ENCODE data around the gene BIN2.
"Not testable (repeated sequence)": the region's sequence is repeated elsewhere in the genome, so short reads cannot be mapped to it uniquely, and the experiment has no call there.

Gene BIN2

GRCh38 chr12:51343201-51343600 lies 19.2 kb upstream of the BIN2 start:
- DNase-seq, result no peak

- DNase-seq, result no peak
These were observed 18.4 kb upstream of the BIN2 start for GRCh38 chr12:51342416-51342815.

- DNase-seq, result no peak
These were observed 17.5 kb upstream of the BIN2 start for GRCh38 chr12:51341251-51342007.

DNA sequence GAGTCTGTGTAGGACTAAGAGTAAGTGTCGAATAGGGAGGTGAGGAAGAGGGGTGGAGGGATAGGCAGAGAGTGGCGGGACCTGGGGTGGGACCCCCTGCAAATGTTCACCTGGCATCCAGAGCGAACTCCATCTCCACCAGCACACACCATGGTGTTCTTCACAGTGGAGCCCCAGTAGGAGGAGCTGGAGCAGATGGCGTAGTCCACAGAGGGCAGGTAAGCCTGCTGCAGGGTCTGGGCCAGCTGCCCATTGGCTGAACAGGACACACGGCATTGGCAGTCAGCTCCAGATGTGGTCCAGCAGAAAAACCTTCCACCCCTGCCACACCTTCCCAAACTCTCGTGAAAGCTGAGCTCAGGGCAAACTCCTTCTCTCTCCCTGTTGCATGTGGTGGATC lies 15.8 kb upstream of the BIN2 start:
- no peak for DNase-seq

DNA sequence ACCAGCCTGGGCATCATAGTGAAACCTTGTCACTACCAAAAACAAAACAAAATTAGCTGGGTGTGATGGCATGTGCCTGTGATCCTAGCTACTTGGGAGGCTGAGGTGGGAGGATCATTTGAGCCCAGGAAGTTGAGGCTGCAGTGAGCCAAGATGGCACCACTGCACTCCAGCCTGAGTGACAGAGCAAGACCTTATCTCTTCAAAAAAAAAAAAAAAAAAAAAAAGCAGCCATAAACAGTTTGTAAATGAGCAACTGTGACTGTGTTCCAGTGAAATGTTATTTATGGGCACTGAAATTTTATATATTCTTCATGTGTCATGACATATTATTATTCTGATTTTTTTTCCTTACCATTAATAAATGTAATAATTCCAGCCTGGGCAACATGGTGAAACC lies 13.4 kb upstream of the BIN2 start:
- not testable (repeated sequence) for DNase-seq

DNA sequence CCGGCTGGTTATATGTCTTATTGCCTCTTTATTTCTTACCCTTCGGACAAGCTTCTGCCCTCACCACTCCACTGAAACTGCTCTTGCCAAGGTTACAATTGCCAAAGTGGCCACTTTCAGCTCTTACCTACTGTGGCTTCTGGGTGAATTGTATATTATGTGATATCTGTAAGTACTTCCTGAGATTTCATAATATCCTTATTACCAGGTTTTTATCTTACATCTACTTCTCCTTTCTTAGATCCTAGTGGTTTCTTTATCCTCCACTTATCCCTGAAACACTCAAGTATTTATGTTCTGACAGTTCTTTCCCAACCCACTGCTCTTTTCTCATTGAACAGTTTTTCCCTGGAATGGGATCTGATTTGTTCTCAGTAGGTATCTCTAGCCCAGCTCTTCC lies 12.0 kb upstream of the BIN2 start:
- DNase-seq, result peak; percentile 77

DNA sequence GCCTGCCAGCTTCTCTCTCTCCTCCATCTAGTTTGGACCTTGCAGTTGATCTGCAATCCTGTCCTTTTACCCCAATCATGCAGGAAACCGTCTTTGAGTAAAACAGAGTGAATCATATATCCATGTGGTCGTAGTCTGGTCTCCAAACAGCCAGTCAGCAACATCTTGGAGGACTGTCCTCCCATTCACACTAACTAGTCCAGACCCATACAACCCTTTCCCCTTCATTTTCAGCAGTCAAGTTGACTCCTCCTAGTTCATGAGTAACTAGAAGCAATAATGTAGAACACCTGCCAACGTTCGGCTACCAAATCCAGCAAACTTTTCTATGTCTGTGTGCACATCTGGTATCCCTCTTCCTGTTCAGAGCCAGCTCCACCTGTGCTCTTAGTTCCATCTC lies 10.8 kb upstream of the BIN2 start:
- no peak for DNase-seq

DNA sequence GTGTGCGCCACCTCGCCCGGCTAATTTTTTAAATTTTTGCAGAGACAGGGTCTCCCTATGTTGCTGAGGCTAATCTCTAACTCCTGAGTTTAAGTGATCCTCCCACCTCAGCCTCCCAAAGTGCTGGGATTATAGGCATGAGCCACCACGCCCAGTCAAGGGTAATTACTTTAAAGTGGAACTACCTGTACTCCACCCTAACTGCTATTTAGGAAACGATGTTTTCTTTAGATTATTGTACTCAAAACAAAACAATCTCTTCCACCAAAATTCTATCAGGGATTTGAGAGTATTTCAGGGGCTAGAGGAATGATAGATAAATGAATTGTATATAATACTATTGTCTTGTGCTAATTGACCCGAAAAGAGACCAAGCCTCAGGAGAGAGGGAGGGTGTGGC lies 9.6 kb upstream of the BIN2 start:
- no peak for DNase-seq

DNA sequence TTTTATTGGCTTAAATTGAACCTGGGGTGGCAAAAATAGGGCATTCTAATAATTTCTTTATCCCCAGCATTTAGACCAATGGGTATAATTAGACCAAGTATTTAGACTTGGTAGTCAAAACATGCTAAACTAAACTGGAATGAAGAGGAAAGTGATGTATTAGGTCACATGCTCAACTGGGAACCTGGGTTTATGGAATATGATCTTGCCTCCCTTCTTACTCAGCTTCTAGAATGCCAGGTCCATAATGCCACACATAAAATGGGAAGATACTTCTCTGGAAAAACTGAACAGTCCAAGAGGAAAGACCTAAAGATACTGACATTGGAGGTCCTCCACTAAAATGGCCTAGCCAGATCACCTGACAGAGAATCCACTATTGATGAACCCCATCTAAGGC lies 6.2 kb upstream of the BIN2 start:
- no peak for DNase-seq

GRCh38 chr12:51329742-51330141 lies 5.8 kb upstream of the BIN2 start:
- no peak for DNase-seq

DNA sequence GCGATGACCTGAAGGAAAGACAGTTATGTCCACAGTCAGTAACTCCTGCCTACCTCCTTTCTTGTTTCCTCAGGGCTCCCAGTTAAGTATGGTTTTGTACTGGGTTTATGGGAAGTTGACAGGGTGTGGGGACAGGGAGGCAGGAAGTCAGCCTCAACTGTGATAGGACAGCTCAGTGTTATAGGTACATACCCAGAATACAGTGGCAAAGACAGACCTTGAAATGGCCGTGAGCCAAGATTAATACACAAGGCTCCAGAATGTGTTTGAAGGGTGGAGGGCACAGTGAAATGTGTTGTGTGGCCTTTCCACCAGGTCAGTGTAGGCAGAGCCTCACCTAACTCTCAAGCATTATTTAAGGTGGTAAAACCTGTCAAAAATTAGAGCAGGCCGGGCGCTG lies 4.6 kb upstream of the BIN2 start:
- no peak for DNase-seq

GRCh38 chr12:51326698-51327439 lies 2.9 kb upstream of the BIN2 start:
- DNase-seq, result peak; percentile 99

DNA sequence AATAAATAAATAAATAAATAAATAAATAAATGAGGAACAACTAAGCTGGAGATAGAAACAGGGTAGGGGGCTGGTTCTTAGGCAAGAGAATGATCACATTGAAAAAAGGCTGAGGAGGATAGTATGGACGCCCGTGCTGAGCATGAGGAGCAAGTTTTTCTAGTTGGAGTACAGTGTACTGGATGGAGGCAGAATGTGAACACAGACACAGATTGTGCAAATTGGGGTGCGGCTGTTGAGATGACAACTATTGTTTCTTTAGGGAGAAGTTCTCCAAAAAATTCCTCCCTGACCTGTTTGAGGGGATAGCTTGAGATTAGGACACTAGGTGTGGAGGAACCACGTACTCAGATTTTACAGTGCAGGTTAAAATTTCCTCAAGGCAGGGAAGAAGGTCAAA lies 979 bp upstream of the BIN2 start:
- DNase-seq, result no peak

DNA sequence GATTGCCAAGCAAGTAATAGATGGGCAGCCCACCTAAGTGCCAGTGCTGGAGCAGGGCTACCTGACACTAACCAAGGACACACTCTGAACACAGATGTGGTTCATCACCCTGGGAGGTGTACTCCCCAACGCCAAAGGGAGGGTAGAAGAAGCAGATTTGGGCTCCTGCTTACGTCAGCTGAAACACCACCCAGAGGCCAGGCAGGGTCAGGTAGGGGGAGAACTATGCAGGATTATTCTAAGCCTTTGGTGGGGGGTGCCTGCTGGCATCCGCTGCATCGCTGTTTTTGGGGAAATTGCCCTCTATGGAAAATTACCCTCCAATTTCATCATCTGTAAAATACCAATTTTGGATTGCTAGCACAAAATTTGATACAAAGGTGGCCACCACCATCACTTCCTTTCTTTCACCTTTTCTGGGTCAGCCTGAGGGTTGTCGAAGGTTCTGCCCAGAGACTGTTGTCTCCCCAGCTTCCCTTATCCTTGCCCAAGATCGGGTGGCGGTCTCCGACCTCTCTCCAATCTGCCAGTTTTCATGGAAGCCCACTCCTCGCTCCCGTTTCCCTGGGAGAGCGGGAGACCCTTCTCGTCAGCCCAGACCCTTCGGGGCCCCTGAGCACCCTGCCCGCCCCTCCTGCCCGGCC lies 535 bp downstream of the BIN2 start:
- no peak for DNase-seq

DNA sequence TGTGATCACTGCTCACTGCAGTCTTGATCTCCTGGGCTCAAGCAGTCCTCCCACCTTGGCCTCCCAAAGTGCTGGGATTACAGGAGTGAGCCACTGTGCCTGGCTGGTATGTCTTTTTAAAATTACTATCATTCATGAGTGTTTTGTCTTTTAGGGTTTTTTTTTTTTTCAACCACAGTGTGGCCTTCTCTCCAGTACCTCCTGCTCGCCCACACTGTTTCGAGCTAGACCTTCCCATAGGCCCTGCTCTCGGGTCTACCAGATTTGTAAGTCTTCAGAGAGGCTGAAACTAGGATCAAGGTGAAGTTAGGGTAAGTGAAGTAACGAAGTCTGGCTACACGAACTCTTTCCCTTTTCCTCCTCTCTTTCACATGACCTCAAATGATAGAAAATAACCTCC lies 1.5 kb downstream of the BIN2 start:
- no peak for DNase-seq

GRCh38 chr12:51321882-51322281 lies 2.1 kb downstream of the BIN2 start:
- no peak for DNase-seq

- no peak for DNase-seq
These were observed 3.2 kb downstream of the BIN2 start for GRCh38 chr12:51320695-51321320.

DNA sequence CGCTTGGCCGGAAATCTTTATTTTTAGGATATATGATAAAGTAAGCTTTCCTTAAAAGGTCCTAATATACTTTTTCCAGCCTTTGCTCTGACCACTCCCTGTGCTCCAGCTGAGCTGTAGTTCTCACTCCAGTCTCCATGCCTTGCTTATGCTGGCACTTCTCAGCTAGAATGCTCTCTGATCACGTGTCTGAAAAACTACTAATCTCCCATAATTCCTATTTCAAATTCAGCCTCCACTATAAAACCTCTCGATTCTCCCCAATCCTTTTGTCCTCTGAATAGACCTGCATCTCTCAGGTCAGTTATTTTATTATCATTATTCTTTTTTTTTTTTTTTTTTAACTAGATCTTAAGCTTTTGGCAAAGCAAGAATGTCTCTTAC lies 3.7 kb downstream of the BIN2 start:
- DNase-seq, result no peak

- peak; percentile 45 for DNase-seq
These were observed 5.0 kb downstream of the BIN2 start for GRCh38 chr12:51318846-51319599.

- not testable (repeated sequence) for DNase-seq
These were observed 5.7 kb downstream of the BIN2 start for GRCh38 chr12:51318057-51318806.

DNA sequence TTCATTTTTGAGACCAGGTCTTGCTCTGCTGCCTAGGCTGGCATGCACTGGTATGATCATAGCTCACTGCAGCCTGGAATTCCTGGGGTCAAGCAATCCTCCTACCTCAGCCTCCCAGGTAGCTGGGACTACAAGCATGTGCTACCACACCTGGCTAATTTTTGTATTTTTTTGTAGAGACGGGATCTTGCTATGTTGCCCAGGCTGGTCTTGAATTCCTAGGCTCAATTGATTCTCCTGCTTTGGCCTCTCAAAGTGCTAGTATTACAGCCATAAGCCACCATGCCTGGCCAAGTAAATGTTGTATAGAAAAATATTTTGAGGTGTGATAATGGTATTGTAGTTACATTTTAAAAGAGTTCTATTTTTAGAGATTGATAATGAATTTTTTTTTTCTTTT lies 12.6 kb downstream of the BIN2 start:
- no peak for DNase-seq

Data from SIG-M5 (cell line).